HEK293T (cell line): Measurements from ENCODE around the gene MSRB3.

Source experiments
- CTCF ChIA-PET: fragments of 350-600 bp; formaldehyde crosslinking; extraction: SDS; loops from one replicate; lab custom pipeline; 2021; ENCODE audit warnings: antibody characterized with exemption, inconsistent platforms; lab: Yijun Ruan, JAX
- POLR2A ChIA-PET: fragments of 350-600 bp; formaldehyde crosslinking; extraction: SDS; loops from one replicate; lab custom pipeline; 2020; ENCODE audit warnings: antibody characterized with exemption, inconsistent platforms; lab: Yijun Ruan, JAX
- DNase-seq: peaks from one replicate; pipeline ENCODE4 v3.0.0; 2012; ENCODE audit warnings: mixed read lengths; ENCODE audit errors: extremely low spot score
- ARNT ChIP-seq: fragments of 450-650 bp; IDR thresholded peaks from 2 replicates; pipeline ENCODE4 v1.6.1; 2017; ENCODE audit warnings: mild to moderate bottlenecking
- BHLHE40 ChIP-seq: fragments of 450-650 bp; IDR thresholded peaks from 2 replicates; pipeline ENCODE4 v1.6.1; 2016; ENCODE audit warnings: mild to moderate bottlenecking, moderate library complexity, borderline replicate concordance
- CTBP1 ChIP-seq: fragments of 450-650 bp; IDR thresholded peaks from 2 replicates; pipeline ENCODE4 v1.6.1; 2016; ENCODE audit warnings: borderline replicate concordance
- ELF4 ChIP-seq: fragments of 450-650 bp; IDR thresholded peaks from 2 replicates; pipeline ENCODE4 v1.6.1; 2017; ENCODE audit warnings: antibody characterized with exemption
- FOXA1 ChIP-seq: fragments of 450-650 bp; IDR thresholded peaks from 2 replicates; pipeline ENCODE4 v1.6.1; 2016; ENCODE audit warnings: mild to moderate bottlenecking
- FOXK2 ChIP-seq: fragments of 450-650 bp; IDR thresholded peaks from 2 replicates; pipeline ENCODE4 v1.6.1; 2016; ENCODE audit warnings: mild to moderate bottlenecking
- FOXM1 ChIP-seq: fragments of 450-650 bp; IDR thresholded peaks from 2 replicates; pipeline ENCODE4 v1.6.1; 2017; ENCODE audit warnings: mild to moderate bottlenecking, borderline replicate concordance
- HDGF ChIP-seq: fragments of 450-650 bp; IDR thresholded peaks from 2 replicates; pipeline ENCODE4 v1.6.1; 2017; ENCODE audit warnings: antibody characterized with exemption, borderline replicate concordance
- L3MBTL2 ChIP-seq: fragments of 450-650 bp; conservative IDR thresholded peaks from 2 replicates; pipeline ENCODE4 v1.6.1; 2016; ENCODE audit warnings: mild to moderate bottlenecking
- LEF1 ChIP-seq: fragments of 450-650 bp; IDR thresholded peaks from 2 replicates; pipeline ENCODE4 v1.6.1; 2017; ENCODE audit warnings: mild to moderate bottlenecking, borderline replicate concordance
- NFRKB ChIP-seq: fragments of 450-650 bp; IDR thresholded peaks from 2 replicates; pipeline ENCODE4 v1.6.1; 2016; ENCODE audit warnings: mild to moderate bottlenecking, moderate library complexity
- SP1 ChIP-seq: fragments of 450-650 bp; IDR thresholded peaks from 2 replicates; pipeline ENCODE4 v1.6.1; 2017
- SUZ12 ChIP-seq: fragments of 450-650 bp; IDR thresholded peaks from 2 replicates; pipeline ENCODE4 v1.6.1; 2016; ENCODE audit warnings: mild to moderate bottlenecking
- TARDBP ChIP-seq: fragments of 450-650 bp; IDR thresholded peaks from 2 replicates; pipeline ENCODE4 v1.6.1; 2016
- ZNF384 ChIP-seq: fragments of 450-650 bp; IDR thresholded peaks from 2 replicates; pipeline ENCODE4 v1.6.1; 2016
- TF ChIP-seq, protein P1 (sequence below): fragments of 450-650 bp; IDR thresholded peaks from 2 replicates; pipeline ENCODE4 v1.6.1; 2016

The MSRB3 gene

DNA sequence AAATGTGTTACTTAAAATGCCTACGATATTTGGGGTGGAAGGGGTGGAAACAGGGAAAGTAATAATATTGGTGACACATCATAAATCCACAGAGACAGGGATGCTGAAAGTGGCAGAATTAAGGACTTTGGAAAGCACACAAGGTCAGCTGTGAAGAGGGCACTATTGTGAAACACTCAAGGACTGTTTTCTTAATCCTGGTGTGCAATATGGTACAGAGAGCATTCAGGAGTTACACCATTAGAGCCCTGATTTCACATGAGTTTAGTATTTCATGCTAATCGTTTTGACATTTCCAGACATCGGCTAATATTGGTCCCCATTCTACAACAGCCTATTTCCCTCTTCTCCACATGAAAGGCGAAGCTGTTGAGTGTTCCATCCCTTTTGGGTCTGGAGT, 219.2 kb downstream of the MSRB3 start:
- DNase-seq: no peak
- ChIA-PET POLR2A (no interaction called here), CTCF (no interaction called here)
- TF ChIP-seq SUZ12: no peak
- TF ChIP-seq LEF1: no peak
- TF ChIP-seq SP1: no peak
- no peak for TF ChIP-seq HDGF
- no peak for TF ChIP-seq CTBP1
- no peak for TF ChIP-seq FOXK2
- TF ChIP-seq L3MBTL2: no peak
- TF ChIP-seq, protein P1, sequence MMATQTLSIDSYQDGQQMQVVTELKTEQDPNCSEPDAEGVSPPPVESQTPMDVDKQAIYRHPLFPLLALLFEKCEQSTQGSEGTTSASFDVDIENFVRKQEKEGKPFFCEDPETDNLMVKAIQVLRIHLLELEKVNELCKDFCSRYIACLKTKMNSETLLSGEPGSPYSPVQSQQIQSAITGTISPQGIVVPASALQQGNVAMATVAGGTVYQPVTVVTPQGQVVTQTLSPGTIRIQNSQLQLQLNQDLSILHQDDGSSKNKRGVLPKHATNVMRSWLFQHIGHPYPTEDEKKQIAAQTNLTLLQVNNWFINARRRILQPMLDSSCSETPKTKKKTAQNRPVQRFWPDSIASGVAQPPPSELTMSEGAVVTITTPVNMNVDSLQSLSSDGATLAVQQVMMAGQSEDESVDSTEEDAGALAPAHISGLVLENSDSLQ: no peak
- TF ChIP-seq ARNT: no peak
- TF ChIP-seq FOXM1: no peak
- TF ChIP-seq ELF4: no peak
- TF ChIP-seq NFRKB: no peak
- no peak for TF ChIP-seq TARDBP
- TF ChIP-seq ZNF384: no peak
- TF ChIP-seq BHLHE40: no peak
- no peak for TF ChIP-seq FOXA1

DNA sequence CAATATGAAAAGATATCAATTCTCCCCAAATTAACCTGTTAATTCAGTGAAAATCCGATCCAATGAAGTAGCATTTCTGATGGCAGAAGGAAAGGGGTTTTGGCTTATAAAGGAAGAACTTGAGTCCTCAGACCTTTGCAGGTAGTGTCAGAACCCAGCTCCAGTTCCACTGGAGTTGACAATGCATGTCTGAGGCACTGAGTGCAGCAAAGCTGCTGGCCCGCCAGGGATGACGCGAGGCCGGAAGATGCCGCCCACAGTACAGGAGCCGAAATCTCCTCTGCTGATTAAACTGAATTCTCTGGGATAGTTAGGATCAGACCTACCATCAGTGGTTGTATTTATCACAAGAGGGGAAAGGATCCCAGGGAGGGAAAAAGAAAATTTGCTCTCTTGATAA, 220.7 kb downstream of the MSRB3 start:
- no peak for DNase-seq
- POLR2A ChIA-PET: no interaction called here
- CTCF ChIA-PET: interaction anchor here (1.6 kb wide), 1 partner anchor 12 kb away, joined by 3 read pairs; no protein-coding TSS in a partner anchor
- TF ChIP-seq BHLHE40 (no peak), SUZ12 (no peak), HDGF (no peak), ELF4 (no peak), ARNT (no peak), FOXA1 (no peak), TARDBP (no peak), SP1 (no peak), ZNF384 (no peak), CTBP1 (no peak), L3MBTL2 (no peak)
- TF ChIP-seq, protein P1: no peak

DNA sequence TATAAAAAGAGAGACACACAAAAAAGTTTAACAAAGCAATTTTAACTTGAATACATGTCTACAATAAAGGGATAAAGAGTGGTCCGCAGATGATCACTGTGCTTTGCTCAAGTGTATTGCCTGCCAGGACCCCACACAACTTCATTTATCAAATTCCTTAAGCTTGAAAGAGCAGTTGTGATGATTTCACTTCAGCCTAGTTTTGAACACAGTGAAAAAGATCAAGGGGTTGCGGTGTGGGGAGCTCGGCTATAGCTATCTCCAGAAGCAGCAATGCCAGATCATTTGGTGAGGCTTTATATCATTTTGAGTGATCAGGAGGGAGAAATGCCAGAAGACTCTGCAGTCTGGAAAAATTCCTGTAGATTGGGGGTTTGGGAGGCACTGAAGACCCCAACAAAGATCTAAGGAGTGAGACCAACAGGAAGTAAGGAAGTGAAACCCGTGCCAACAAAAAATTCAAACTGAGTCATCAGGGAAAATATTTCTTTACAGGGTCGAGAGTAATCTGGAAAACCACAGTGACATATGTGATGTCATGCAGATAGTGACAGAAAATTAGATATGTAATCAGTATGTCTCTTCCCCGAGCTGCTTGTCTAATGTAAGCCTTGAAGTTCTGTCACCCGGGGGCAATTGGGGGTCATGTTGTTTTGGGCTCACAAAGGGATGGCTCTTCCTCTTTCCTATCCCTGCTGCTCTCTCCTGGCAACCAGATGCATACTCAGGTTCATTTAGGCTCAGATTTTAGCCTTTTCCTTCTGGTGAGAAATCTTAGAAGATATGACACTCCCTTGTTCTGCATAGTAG, 221.8 kb downstream of the MSRB3 start:
- CTCF ChIA-PET: interaction anchor here (1.6 kb wide), 1 partner anchor 11 kb away, joined by 3 read pairs; no protein-coding TSS in a partner anchor
- DNase-seq: no peak
- POLR2A ChIA-PET: no interaction called here
- no peak for TF ChIP-seq FOXM1
- no peak for TF ChIP-seq BHLHE40
- no peak for TF ChIP-seq ZNF384
- no peak for TF ChIP-seq LEF1
- TF ChIP-seq CTBP1: no peak
- TF ChIP-seq FOXA1: no peak
- no peak for TF ChIP-seq SUZ12
- no peak for TF ChIP-seq ARNT

DNA sequence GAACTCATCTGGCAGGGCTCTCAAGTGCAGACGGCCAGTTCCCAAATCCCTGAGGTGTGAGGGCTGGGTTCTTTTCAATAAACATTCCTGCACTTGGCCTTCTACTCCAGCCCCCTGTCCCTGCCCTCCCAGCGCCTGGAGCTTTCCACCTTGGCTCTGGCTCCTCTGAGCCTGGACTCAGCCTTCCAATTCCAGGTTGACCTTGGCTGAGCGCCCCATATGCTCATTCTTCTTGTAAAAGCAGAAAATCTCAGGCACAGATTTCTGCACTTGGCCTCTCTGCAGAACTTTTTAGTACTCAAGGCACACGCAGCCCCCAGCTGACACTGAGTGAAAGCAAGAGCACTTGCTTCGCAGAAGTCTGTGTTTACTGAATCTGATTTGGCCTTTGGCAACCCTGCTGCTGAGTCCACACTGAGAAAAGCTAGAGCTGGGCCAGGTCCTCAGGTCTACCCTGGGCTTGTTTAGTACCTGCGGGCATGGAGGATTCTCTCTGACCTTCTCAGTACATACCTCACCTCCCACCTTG, 222.7 kb downstream of the MSRB3 start:
- ChIA-PET CTCF (no interaction called here), POLR2A (no interaction called here)
- no peak for DNase-seq
- TF ChIP-seq ZNF384 (no peak), FOXM1 (no peak), LEF1 (no peak), CTBP1 (no peak), ELF4 (no peak), FOXA1 (no peak), HDGF (no peak), BHLHE40 (no peak), L3MBTL2 (no peak), SUZ12 (no peak)

DNA sequence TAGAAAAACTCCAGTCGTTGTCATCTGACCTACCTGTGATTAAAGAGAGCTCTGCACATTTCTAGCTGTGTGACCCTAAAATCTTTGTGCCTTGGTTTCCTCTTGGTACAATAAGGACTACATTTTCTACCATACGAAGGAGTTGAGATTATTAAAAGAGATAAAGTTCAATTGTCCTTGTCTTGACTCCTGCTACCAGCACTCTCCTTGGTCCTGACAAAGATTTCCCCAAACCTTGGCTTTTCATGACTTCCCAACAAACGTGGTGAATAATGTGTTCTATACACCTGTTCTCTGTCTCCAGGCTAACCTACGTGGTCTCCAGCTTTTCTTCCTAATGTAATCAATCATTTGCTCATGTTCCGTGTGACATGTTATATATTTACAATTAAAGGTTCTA, 223.5 kb downstream of the MSRB3 start:
- TF ChIP-seq L3MBTL2: no peak
- TF ChIP-seq ARNT: no peak
- no peak for TF ChIP-seq LEF1
- TF ChIP-seq TARDBP: no peak
- no peak for TF ChIP-seq BHLHE40
- no peak for TF ChIP-seq ZNF384
- TF ChIP-seq, protein P1: no peak
- TF ChIP-seq FOXM1: no peak
- no peak for TF ChIP-seq FOXA1
- no peak for TF ChIP-seq CTBP1
- TF ChIP-seq SUZ12: no peak
- no peak for TF ChIP-seq HDGF
- TF ChIP-seq FOXK2: no peak
- TF ChIP-seq NFRKB: no peak
- TF ChIP-seq SP1: no peak
- TF ChIP-seq ELF4: no peak
- CTCF ChIA-PET: no interaction called here
- POLR2A ChIA-PET: no interaction called here
- no peak for DNase-seq

DNA sequence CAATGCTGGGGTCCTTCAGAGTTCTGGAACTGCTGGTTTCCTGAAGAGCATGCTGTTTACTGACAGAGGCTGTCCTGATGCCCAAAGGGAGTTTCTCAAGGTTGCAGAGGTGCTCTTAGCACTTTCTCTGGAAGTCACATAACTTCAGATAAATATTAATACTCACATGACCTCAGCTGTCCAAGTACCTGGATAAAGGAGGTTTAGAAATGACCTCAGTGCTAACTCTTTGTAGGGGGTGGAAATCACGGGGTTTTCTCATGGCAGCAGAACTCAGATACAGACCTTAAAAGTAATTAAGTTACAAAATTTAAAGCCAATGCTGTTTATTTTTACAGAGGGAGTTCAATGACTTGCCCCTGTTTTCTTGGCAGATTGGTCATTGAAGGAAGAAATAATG, 225.9 kb downstream of the MSRB3 start:
- CTCF ChIA-PET: interaction anchor here (0.6 kb wide), 1 partner anchor 16 kb away, joined by 3 read pairs; no protein-coding TSS in a partner anchor
- DNase-seq: no peak
- TF ChIP-seq FOXA1 (no peak), ARNT (no peak), BHLHE40 (no peak), L3MBTL2 (no peak), HDGF (no peak), LEF1 (no peak), FOXM1 (no peak), CTBP1 (no peak), FOXK2 (no peak)
- TF ChIP-seq, protein P1: no peak
- POLR2A ChIA-PET: no interaction called here
